ENCODE results near the gene TMEM238.
A peak's percentile ranks its signal among the peaks of the same experiment; 100 is the strongest.
"Not testable (repeated sequence)": the region's sequence is repeated elsewhere in the genome, so short reads cannot be mapped to it uniquely, and the experiment has no call there.

Gene TMEM238

GRCh38 chr19:55384131-55384919 is at the start of gene TMEM238:
TSS of gene TMEM238 (minus strand) at chr19:55384292. CDS start at chr19:55384259, 33 bp downstream.
- DNase-seq: peak in 18 of 58 donors; percentile 27 to 58 (median 41)

GRCh38 chr19:55433292-55433691 is 49.2 kb upstream of the TMEM238 start:
- no peak for DNase-seq

GRCh38 chr19:55432241-55432959 is 48.3 kb upstream of the TMEM238 start:
- no peak for DNase-seq

GRCh38 chr19:55431183-55431582 is 47.1 kb upstream of the TMEM238 start:
- no peak for DNase-seq

- peak in 29 of 58 donors; percentile 8 to 90 (median 48) for DNase-seq
These were observed 42.0 kb upstream of the TMEM238 start for GRCh38 chr19:55426042-55426441.

GRCh38 chr19:55424518-55424917 is 40.4 kb upstream of the TMEM238 start:
- no peak for DNase-seq

- peak in 3 of 58 donors; percentile 19 to 28 (median 19) for DNase-seq
These were observed 39.3 kb upstream of the TMEM238 start for GRCh38 chr19:55423225-55424005.

GRCh38 chr19:55421281-55421680 is 37.2 kb upstream of the TMEM238 start:
- DNase-seq: not testable (repeated sequence)

- peak in 7 of 58 donors; percentile 16 to 50 (median 26) for DNase-seq
These were observed 35.6 kb upstream of the TMEM238 start for GRCh38 chr19:55419624-55420236.

GRCh38 chr19:55419103-55419502 is 35.0 kb upstream of the TMEM238 start:
- DNase-seq: peak in 6 of 58 donors; percentile 9 to 50 (median 24)

GRCh38 chr19:55418185-55418584 is 34.1 kb upstream of the TMEM238 start:
- peak in 42 of 58 donors; percentile 7 to 76 (median 42) for DNase-seq

- DNase-seq: no peak
These were observed 26.1 kb upstream of the TMEM238 start for GRCh38 chr19:55410168-55410567.

GRCh38 chr19:55409179-55409578 is 25.1 kb upstream of the TMEM238 start:
- not testable (repeated sequence) for DNase-seq

- DNase-seq: no peak
These were observed 24.4 kb upstream of the TMEM238 start for GRCh38 chr19:55408533-55408872.

GRCh38 chr19:55407800-55408532 is 23.9 kb upstream of the TMEM238 start:
- DNase-seq: peak; percentile 84 to 100 (median 98)

- DNase-seq: not testable (repeated sequence)
These were observed 23.4 kb upstream of the TMEM238 start, which contains the start of gene UBE2S for GRCh38 chr19:55407550-55407799. TSS of gene UBE2S (minus strand) at chr19:55407788. CDS start at chr19:55407589, 199 bp downstream.

- peak in 1 of 58 donors; percentile 49 for DNase-seq
These were observed 22.9 kb upstream of the TMEM238 start for GRCh38 chr19:55406826-55407549.

GRCh38 chr19:55406091-55406825 is 22.2 kb upstream of the TMEM238 start:
- DNase-seq: no peak

GRCh38 chr19:55405638-55406037 is 21.5 kb upstream of the TMEM238 start:
- no peak for DNase-seq
